Stimulated activated CD4-positive, alpha-beta T cell treated with anti-CD3 and anti-CD28 coated beads, Interleukin-2, amount 100 ng/mL, for 4 hours (primary cell): ENCODE data around the gene CNIH4.
"Not testable (repeated sequence)": the region's sequence is repeated elsewhere in the genome, so short reads cannot be mapped to it uniquely, and the experiment has no call there.

Experiments used
- DNase-seq: peaks from one replicate; pipeline ENCODE4 v3.0.0-alpha.2; 2020; ENCODE audit warnings: low read depth

Gene CNIH4

GRCh38 chr1:224402472-224403036 lies 45.9 kb downstream of the CNIH4 start:
- no peak for DNase-seq

- no peak for DNase-seq
Observed at GRCh38 chr1:224404916-224405603, 48.4 kb downstream of the CNIH4 start.

GRCh38 chr1:224405604-224405970 lies 48.9 kb downstream of the CNIH4 start:
- DNase-seq = no peak

- no peak for DNase-seq
Observed at GRCh38 chr1:224406216-224406615, 49.5 kb downstream of the CNIH4 start.

- no peak for DNase-seq
Observed at GRCh38 chr1:224407571-224408293, 51.1 kb downstream of the CNIH4 start.

- DNase-seq = no peak
Observed at GRCh38 chr1:224408294-224408590, 51.6 kb downstream of the CNIH4 start.

GRCh38 chr1:224411766-224412165 lies 55.1 kb downstream of the CNIH4 start:
- DNase-seq = no peak

GRCh38 chr1:224420106-224420505 lies 63.4 kb downstream of the CNIH4 start:
- no peak for DNase-seq

GRCh38 chr1:224425279-224425884 lies 68.7 kb downstream of the CNIH4 start:
- DNase-seq = no peak

GRCh38 chr1:224426869-224427268 lies 70.2 kb downstream of the CNIH4 start:
- not testable (repeated sequence) for DNase-seq

GRCh38 chr1:224427346-224427745 lies 70.7 kb downstream of the CNIH4 start:
- DNase-seq = no peak

- not testable (repeated sequence) for DNase-seq
Observed at GRCh38 chr1:224428713-224429112, 72.0 kb downstream of the CNIH4 start.
